PC-9 (cell line): ENCODE results near the gene MYRIP. TPM values are rescaled to one million over a fixed set of nuclear protein-coding genes. Genes with fewer than 3 reads are reported as not detected.

Experiments
- BruUV-seq: library from RNA; stranded (reverse); fragments of 400-500 nt; replicated peaks from 2 replicates; lab custom pipeline; 2021; lab: Mats Ljungman, UMichigan
- CTCF ChIA-PET: fragments of 300-600 bp; sonication (Branson Sonifier 250); formaldehyde crosslinking; loops from one replicate; lab custom pipeline; 2022; ENCODE audit warnings: antibody characterized with exemption; lab: Charles Lee
- POLR2A ChIA-PET: fragments of 300-600 bp; sonication (Branson Sonifier 250); formaldehyde crosslinking; loops from one replicate; lab custom pipeline; 2022; ENCODE audit warnings: antibody characterized with exemption; ENCODE audit not compliant: unreplicated experiment; lab: Charles Lee
- DNase-seq, 2 experiments: peaks; one replicate each; pipeline versions ENCODE4 v3.0.0 to v3.0.0-alpha.2; 2015 to 2022; ENCODE audit warnings: mixed read lengths in 1 of 2
- H2AFZ ChIP-seq: fragments of 200-600 bp; sonication (generic); 2 replicates; pipeline ENCODE4 v1.8.1; 2017; ENCODE audit warnings: antibody characterized with exemption
- H3F3A ChIP-seq: fragments of 200-600 bp; sonication (generic); 2 replicates; pipeline ENCODE4 v1.8.1; 2017; ENCODE audit warnings: antibody characterized with exemption, mild to moderate bottlenecking, low read depth; ENCODE audit not compliant: insufficient read depth
- H3K27ac ChIP-seq: fragments of 200-600 bp; sonication (generic); 2 replicates; pipeline ENCODE4 v1.6.1; 2016; ENCODE audit warnings: mixed run types
- H3K27me3 ChIP-seq: fragments of 200-600 bp; sonication (generic); 2 replicates; pipeline ENCODE4 v1.6.1; 2016; ENCODE audit warnings: low read depth, mixed run types; ENCODE audit not compliant: insufficient read depth
- H3K36me3 ChIP-seq: fragments of 200-600 bp; sonication (generic); 2 replicates; pipeline ENCODE4 v1.6.1; 2016; ENCODE audit warnings: low read depth, mixed run types
- H3K4me1 ChIP-seq: fragments of 200-600 bp; sonication (generic); replicated peaks from 2 replicates; pipeline ENCODE4 v1.6.1; 2016; ENCODE audit warnings: mixed run types; ENCODE audit not compliant: insufficient read depth
- H3K4me2 ChIP-seq: fragments of 200-600 bp; sonication (generic); 2 replicates; pipeline ENCODE4 v1.6.1; 2017; ENCODE audit warnings: mixed run types
- H3K4me3 ChIP-seq: fragments of 200-600 bp; sonication (generic); 2 replicates; pipeline ENCODE4 v1.6.1; 2016; ENCODE audit warnings: mixed run types
- H3K79me2 ChIP-seq: fragments of 200-600 bp; sonication (generic); 2 replicates; pipeline ENCODE4 v1.6.1; 2017; ENCODE audit warnings: low read depth, mixed run types
- H3K9me2 ChIP-seq: fragments of 200-600 bp; sonication (generic); 2 replicates; pipeline ENCODE4 v1.8.1; 2017; ENCODE audit warnings: mild to moderate bottlenecking; ENCODE audit not compliant: insufficient read depth
- H3K9me3 ChIP-seq: fragments of 200-600 bp; sonication (generic); 2 replicates; pipeline ENCODE4 v1.8.1; 2016; ENCODE audit warnings: low read depth; ENCODE audit not compliant: insufficient read depth
- H4K20me1 ChIP-seq: fragments of 200-600 bp; sonication (generic); 2 replicates; pipeline ENCODE4 v1.8.1; 2017; ENCODE audit not compliant: insufficient read depth
- EZH2 ChIP-seq: fragments of 200-600 bp; sonication (generic); IDR thresholded peaks from 2 replicates; pipeline ENCODE4 v1.8.0; 2017; ENCODE audit warnings: antibody characterized with exemption, low read depth
- intact Hi-C: fragments of 100-400 bp; cut with micrococcal nuclease; formaldehyde crosslinking; loops from one replicate; pipeline ENCODE4 v1.10.0; 2022; ENCODE audit not compliant: unreplicated experiment
- total RNA-seq: library from RNA; stranded (reverse); gene quantifications from 2 replicates; pipeline ENCODE4 v1.2.3, GENCODE V29; 2021
- TF ChIP-seq, protein P1 (sequence below): fragments of 200-600 bp; sonication (generic); conservative IDR thresholded peaks from 2 replicates; pipeline ENCODE4 v1.6.1; 2017; ENCODE audit warnings: mixed run types, antibody characterized with exemption, mild to moderate bottlenecking, moderate library complexity

Gene MYRIP
- total RNA-seq, 1 experiment from 2014 or later: not detected

- no peak overlapping the region for H2AFZ ChIP-seq
- no peak overlapping the region for H3K4me3 ChIP-seq
- ChIA-PET CTCF (no interaction called here), POLR2A (no interaction called here)
- H3K9me3 ChIP-seq: no peaks in the 10 kb centered on the region
- TF ChIP-seq, protein P1, sequence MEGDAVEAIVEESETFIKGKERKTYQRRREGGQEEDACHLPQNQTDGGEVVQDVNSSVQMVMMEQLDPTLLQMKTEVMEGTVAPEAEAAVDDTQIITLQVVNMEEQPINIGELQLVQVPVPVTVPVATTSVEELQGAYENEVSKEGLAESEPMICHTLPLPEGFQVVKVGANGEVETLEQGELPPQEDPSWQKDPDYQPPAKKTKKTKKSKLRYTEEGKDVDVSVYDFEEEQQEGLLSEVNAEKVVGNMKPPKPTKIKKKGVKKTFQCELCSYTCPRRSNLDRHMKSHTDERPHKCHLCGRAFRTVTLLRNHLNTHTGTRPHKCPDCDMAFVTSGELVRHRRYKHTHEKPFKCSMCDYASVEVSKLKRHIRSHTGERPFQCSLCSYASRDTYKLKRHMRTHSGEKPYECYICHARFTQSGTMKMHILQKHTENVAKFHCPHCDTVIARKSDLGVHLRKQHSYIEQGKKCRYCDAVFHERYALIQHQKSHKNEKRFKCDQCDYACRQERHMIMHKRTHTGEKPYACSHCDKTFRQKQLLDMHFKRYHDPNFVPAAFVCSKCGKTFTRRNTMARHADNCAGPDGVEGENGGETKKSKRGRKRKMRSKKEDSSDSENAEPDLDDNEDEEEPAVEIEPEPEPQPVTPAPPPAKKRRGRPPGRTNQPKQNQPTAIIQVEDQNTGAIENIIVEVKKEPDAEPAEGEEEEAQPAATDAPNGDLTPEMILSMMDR: no peak
- TF ChIP-seq EZH2: no peak
- no peaks in the 10 kb centered on the region for H4K20me1 ChIP-seq
- no peaks in the 10 kb centered on the region for H3K9me2 ChIP-seq
- intact Hi-C loops: no loop called here
- H3K4me1 ChIP-seq: no peaks in the 10 kb centered on the region
- H3K4me2 ChIP-seq: no peak overlapping the region
- H3K36me3 ChIP-seq: no peaks in the 10 kb centered on the region
- BruUV-seq: no TSS peak
- H3K27me3 ChIP-seq: no peaks in the 10 kb centered on the region
- no peaks in the 10 kb centered on the region for H3K79me2 ChIP-seq
- no peak overlapping the region for H3K27ac ChIP-seq
- H3F3A ChIP-seq: no peaks in the 10 kb centered on the region
- no peak for DNase-seq
These were observed 236.7 kb downstream of the MYRIP start for GRCh38 chr3:40046149-40046548.

DNA sequence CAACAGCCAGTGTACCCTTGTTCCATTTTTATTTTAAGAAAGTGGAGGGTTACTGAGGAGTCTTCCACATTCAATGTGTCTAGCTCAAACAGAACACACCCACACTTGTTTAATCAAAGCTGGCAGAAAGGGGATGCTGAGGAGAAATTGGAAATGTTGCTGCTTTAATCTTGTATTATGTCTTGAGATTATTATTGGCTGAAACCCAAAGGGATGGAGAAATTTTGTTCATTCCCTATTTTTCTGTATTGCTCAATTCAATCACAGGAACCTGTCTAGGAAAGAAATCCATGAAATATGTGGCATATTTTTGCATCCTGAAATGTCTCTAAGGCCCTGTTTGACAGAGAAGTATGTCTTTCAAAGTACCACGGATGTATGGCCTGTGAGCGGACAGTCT is 238.0 kb downstream of the MYRIP start:
- no peak overlapping the region for H3K4me3 ChIP-seq

DNA sequence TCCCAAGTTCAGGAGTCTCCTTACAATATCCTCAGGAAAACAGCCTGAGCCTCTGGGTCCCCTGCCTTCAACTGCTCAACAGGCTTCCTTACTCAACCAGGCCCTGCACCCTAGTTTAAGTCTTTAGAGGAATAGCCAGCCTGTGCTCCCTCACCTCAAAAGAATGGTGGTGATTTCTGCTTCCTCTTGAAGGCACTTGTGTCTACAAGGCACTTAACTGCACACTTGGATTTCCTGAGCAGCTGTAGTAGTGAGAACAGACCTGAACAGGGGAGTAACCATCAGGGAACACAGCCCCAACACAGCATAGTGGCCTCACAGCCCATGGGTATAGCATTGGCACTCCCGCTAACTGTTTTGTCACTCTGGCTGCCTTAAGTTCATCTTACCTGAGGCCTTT is 244.3 kb downstream of the MYRIP start:
- CTCF ChIA-PET: no interaction called here
- Histone ChIP-seq H2AFZ (no peak overlapping the region), H3K4me2 (no peak overlapping the region)

More for the DNA sequence above, 238.0 kb downstream of the MYRIP start:
- Histone ChIP-seq H2AFZ (no peak overlapping the region), H3K4me1 (no peaks in the 10 kb centered on the region), H3F3A (no peaks in the 10 kb centered on the region), H4K20me1 (no peaks in the 10 kb centered on the region), H3K36me3 (no peaks in the 10 kb centered on the region), H3K4me2 (no peak overlapping the region), H3K9me3 (no peaks in the 10 kb centered on the region), H3K9me2 (no peaks in the 10 kb centered on the region), H3K27ac (no peak overlapping the region), H3K79me2 (no peaks in the 10 kb centered on the region), H3K27me3 (no peaks in the 10 kb centered on the region)
- DNase-seq: no peak
- TF ChIP-seq, protein P1: no peak
- TF ChIP-seq EZH2: no peak
- POLR2A ChIA-PET: no interaction called here
- CTCF ChIA-PET: no interaction called here
- intact Hi-C loops: no loop called here
- BruUV-seq: no TSS peak

More for the DNA sequence above, 244.3 kb downstream of the MYRIP start:
- Histone ChIP-seq H3K4me1 (no peaks in the 10 kb centered on the region), H3K9me3 (no peaks in the 10 kb centered on the region), H3K79me2 (no peaks in the 10 kb centered on the region), H3K9me2 (no peaks in the 10 kb centered on the region), H3K27ac (no peak overlapping the region), H3K4me3 (no peak overlapping the region), H4K20me1 (no peaks in the 10 kb centered on the region), H3K27me3 (no peaks in the 10 kb centered on the region), H3K36me3 (no peaks in the 10 kb centered on the region), H3F3A (no peaks in the 10 kb centered on the region)
- no TSS peak for BruUV-seq
- TF ChIP-seq EZH2: no peak
- TF ChIP-seq, protein P1: no peak
- no peak for DNase-seq
- POLR2A ChIA-PET: no interaction called here
- intact Hi-C loops: no loop called here
